GM19240 (cell line): ENCODE measurements around the gene CEP112.

Experiments
- DNase-seq: peaks from one replicate; pipeline ENCODE4 v3.0.0; 2011; ENCODE audit warnings: low spot score; ENCODE audit not compliant: insufficient read length

CEP112 gene

DNA sequence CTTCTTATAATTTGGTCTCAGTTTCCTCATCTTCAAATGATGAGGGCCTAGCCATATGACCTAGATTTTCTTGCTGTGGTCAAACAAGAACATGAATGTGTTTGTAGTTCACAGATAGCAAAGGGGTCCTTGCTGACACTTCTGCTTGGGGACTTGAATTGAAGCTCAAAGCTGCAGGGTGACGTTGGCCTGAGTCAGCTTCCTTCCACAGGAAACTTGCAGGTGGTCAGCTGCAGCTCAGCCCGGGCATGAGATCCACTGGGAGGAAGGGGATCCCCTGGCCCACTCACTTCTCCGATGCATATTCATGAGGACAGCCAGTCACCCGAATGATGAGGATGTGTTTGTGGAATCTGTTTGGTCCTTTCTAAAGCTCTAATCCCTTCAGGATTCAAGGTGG lies 587.9 kb downstream of the CEP112 start:
- DNase-seq, result no peak

DNA sequence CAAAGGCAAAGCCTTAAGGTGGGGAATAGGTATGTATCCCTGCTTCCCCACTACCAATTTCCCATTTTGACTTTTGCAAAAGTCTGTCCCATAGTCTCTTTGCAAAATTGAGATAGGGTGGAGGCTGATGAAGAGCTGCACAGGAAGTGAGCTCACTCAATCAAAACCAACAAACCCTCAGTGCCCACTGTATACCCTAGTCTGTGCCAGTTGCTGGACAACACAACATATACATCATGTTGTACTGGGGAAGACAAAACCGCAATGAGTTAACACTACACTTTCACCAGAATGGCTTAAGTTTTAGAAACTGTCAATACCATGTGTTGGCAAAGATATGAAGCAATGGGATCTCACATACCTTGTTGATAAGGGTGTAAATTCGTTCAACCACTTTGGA lies 590.1 kb downstream of the CEP112 start:
- no peak for DNase-seq

GRCh38 chr17:65601145-65601544 lies 590.8 kb downstream of the CEP112 start:
- DNase-seq, result no peak

- DNase-seq, result no peak
Observed at GRCh38 chr17:65600518-65600917, 591.4 kb downstream of the CEP112 start.

DNA sequence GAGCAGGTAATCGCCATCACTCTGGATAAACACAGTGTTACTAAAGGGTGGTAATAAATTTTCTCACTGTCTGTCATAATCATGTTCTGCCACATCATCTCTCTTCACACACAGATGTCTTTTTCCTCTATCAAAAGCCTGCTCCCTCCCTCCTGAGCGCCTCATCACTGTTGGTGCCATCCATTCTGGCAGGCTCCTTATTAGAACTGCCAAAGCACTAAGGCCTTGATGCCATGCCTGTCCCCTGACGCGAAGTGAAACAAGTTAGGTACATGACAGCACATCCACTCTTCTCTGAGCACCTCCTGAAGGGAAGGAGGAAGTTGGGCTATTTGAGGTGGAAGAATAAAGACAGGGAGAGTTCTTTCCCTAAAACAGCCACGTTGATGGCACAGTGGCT lies 592.3 kb downstream of the CEP112 start:
- DNase-seq, result no peak

- no peak for DNase-seq
Observed at GRCh38 chr17:65598746-65599145, 593.2 kb downstream of the CEP112 start.

GRCh38 chr17:65595071-65595656 lies 596.8 kb downstream of the CEP112 start:
- DNase-seq, result no peak

DNA sequence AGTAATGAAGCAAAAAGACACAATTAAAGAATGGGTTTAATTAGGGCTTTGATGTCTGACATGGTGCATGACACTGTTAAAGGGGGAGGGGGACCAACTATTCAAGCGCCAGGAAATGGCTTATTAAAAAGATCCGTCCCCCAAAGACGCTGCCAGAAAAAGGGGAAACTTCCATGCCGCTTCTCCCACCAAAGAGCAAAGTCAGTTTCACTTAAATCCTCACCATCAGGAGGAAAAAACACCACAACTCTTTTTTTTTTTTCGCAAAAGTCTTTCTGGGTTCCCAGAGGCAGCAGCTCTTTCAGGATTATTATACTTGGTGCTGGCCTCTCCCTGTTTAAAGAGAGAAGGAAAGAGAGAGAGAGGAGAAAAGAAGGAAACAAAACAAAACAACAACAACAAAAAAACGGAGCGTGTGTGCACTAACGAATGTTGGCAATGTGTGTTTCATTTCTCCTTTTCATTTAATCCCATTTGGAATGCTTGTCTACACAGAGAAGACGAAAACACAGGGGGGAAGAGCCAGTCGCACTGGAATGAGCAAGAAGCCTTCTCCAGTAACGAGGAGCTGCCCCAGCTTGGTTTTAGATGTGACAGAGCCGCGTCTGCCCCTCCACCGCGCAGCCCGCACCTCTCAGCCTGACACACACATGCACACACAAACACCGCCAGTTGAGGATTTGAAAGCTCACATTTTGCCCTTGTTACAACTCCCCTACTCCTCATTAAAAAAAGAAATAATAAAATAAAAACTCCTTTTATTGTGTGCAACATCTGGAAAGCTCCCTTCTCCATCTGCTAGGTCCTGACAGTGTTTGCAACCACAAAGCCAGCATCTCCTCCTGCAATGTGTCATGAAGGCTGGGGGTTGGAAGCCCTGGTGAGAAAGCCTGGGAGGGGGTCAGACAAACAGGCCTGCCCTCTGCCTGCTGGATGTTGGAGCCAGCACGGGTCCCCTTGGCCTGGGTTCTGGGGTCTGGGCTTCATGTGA lies 597.8 kb downstream of the CEP112 start:
- DNase-seq, result no peak

DNA sequence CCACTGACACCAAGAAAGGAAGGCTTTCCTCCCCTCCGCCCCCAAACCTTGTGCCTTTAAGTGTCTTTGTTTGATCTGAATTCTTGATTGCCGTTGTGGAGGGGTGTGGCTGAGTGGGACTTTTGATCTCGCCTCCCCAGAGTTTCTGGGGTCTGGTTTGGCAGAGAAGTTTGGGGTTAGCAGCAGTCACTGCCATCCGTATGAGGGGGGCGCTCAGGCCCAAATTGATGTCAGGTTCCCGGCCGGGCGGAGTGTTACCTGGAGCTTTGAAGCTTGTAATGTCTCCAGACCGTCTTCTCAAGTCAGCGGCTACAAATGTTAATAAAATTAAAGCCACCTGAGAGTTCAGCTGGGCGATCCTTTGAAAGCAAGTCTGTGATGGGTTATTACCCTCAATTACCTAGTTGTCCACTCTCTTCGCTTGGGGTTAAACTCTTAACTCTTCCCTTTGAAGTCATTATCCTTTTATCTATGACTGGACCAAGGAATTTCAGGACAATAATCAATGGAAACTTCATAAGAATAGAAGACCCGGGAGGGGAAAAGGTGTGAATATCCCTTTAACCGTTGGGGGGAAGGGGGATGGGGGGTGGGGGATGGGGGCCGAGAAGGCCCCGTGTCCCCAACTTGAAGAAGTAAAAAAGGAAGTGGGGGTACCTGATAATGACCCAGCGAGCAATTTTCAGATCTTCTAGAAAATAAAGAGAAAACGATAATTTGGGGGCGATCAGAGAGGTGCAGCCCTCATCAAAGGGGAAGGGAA lies 598.7 kb downstream of the CEP112 start:
- no peak for DNase-seq

- no peak for DNase-seq
Observed at GRCh38 chr17:65592125-65592965, 599.6 kb downstream of the CEP112 start.

- DNase-seq, result no peak
Observed at GRCh38 chr17:65589321-65589720, 602.6 kb downstream of the CEP112 start.

GRCh38 chr17:65588181-65588808 lies 603.6 kb downstream of the CEP112 start:
- no peak for DNase-seq

- no peak for DNase-seq
Observed at GRCh38 chr17:65587534-65588180, 604.3 kb downstream of the CEP112 start.

DNA sequence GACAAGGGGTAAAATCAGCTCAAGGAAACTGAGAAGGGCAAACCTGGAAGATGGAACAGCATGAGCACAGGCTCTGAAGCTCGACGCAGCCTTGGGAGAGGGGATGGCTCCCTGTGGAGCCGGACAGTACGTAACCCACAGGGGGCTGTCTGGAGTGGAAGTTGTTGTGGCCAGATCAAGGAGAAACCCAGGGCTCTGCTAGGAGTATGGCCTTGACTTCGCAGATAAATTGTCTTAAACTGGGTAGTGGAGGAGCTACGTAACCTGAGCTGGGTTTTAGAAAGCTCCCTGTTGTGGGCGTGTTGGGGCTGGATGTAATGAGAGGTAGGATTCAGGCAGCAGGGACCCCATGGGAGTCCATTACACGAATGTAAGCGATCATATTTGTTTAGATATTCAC lies 605.0 kb downstream of the CEP112 start:
- no peak for DNase-seq
